Trophoblast cell (in vitro differentiated cells and primary cell): Measurements from ENCODE around the gene CNTN4.

Experiments
- DNase-seq, 2 donors: peaks; one replicate each; pipeline ENCODE4 v3.0.0-alpha.2; 2016
- H2AFZ ChIP-seq: 2 replicates; pipeline ENCODE4 v1.6.1; 2013; ENCODE audit warnings: low read length, moderate library complexity, mild to moderate bottlenecking; ENCODE audit not compliant: insufficient read depth, poor library complexity
- H2AK5ac ChIP-seq: 2 replicates; pipeline ENCODE4 v1.6.1; 2013; ENCODE audit warnings: mild to moderate bottlenecking, low read length
- H2BK120ac ChIP-seq: 2 replicates; pipeline ENCODE4 v1.6.1; 2013; ENCODE audit warnings: low read length, mild to moderate bottlenecking, moderate library complexity; ENCODE audit not compliant: insufficient read depth, poor library complexity
- H2BK12ac ChIP-seq: 2 replicates; pipeline ENCODE4 v1.6.1; 2013; ENCODE audit warnings: mild to moderate bottlenecking, low read length, moderate library complexity
- H2BK5ac ChIP-seq: 2 replicates; pipeline ENCODE4 v1.6.1; 2013; ENCODE audit warnings: low read length, low read depth, moderate library complexity, mild to moderate bottlenecking; ENCODE audit not compliant: poor library complexity
- H3K14ac ChIP-seq: 2 replicates; pipeline ENCODE4 v1.6.1; 2013; ENCODE audit warnings: mild to moderate bottlenecking, low read length
- H3K18ac ChIP-seq: 2 replicates; pipeline ENCODE4 v1.6.1; 2013; ENCODE audit warnings: mild to moderate bottlenecking, low read length
- H3K23ac ChIP-seq: 2 replicates; pipeline ENCODE4 v1.6.1; 2013; ENCODE audit warnings: low read length
- H3K27ac ChIP-seq: 2 replicates; pipeline ENCODE4 v1.5.1; 2013; ENCODE audit warnings: low read depth, mild to moderate bottlenecking, inconsistent platforms, low read length, moderate library complexity
- H3K27me3 ChIP-seq: 2 replicates; pipeline ENCODE4 v1.6.1; 2013; ENCODE audit warnings: inconsistent platforms, mild to moderate bottlenecking, low read length, moderate library complexity; ENCODE audit not compliant: insufficient read depth
- H3K36me3 ChIP-seq, 2 experiments: 1 replicate in 1 of 2; 2 replicates in 1 of 2; pipeline ENCODE4 v1.6.1; 2013; ENCODE audit warnings: low read length in 2 of 2, mild to moderate bottlenecking in 2 of 2, moderate library complexity in 1 of 2; ENCODE audit not compliant: insufficient read depth in 2 of 2, control insufficient read depth in 1 of 2
- H3K4ac ChIP-seq: 2 replicates; pipeline ENCODE4 v1.6.1; 2013; ENCODE audit warnings: low read depth, mild to moderate bottlenecking, low read length, moderate library complexity
- H3K4me1 ChIP-seq, 2 experiments: 1 replicate in 1 of 2; 2 replicates in 1 of 2; pipeline ENCODE4 v1.6.1; 2013; ENCODE audit warnings: low read length in 2 of 2, mild to moderate bottlenecking in 2 of 2, moderate library complexity in 1 of 2; ENCODE audit not compliant: insufficient read depth in 2 of 2, control insufficient read depth in 1 of 2
- H3K4me2 ChIP-seq: 2 replicates; pipeline ENCODE4 v1.6.1; 2013; ENCODE audit warnings: inconsistent platforms, mild to moderate bottlenecking, low read length, moderate library complexity
- H3K4me3 ChIP-seq: 2 replicates; pipeline ENCODE4 v1.5.1; 2013; ENCODE audit warnings: mild to moderate bottlenecking, low read depth, low read length, inconsistent platforms
- H3K79me1 ChIP-seq: one replicate; pipeline ENCODE4 v1.6.1; 2013; ENCODE audit warnings: low read length
- H3K79me2 ChIP-seq: 2 replicates; pipeline ENCODE4 v1.6.1; 2013; ENCODE audit warnings: low read length, mild to moderate bottlenecking; ENCODE audit not compliant: control insufficient read depth, insufficient read depth, poor library complexity
- H3K9ac ChIP-seq: 2 replicates; pipeline ENCODE4 v1.6.1; 2013; ENCODE audit warnings: mild to moderate bottlenecking, low read length
- H3K9me3 ChIP-seq: 2 replicates; pipeline ENCODE4 v1.6.1; 2013; ENCODE audit warnings: low read depth, mild to moderate bottlenecking, control low read depth, inconsistent platforms, low read length; ENCODE audit not compliant: insufficient read depth
- H4K12ac ChIP-seq: 2 replicates; pipeline ENCODE4 v1.6.1; 2013; ENCODE audit warnings: low read depth, mild to moderate bottlenecking, low read length, moderate library complexity
- H4K8ac ChIP-seq: 2 replicates; pipeline ENCODE4 v1.6.1; 2013; ENCODE audit warnings: low read depth, mild to moderate bottlenecking, low read length, moderate library complexity
- H4K91ac ChIP-seq: one replicate; pipeline ENCODE4 v1.6.1; 2013; ENCODE audit warnings: low read depth, mild to moderate bottlenecking, low read length, moderate library complexity
- WGBS: extraction: QIAGEN DNeasy Blood & Tissue Kit; methylation state at CpG from one replicate; pipeline ENCODE4 v1.1.7; 2013; ENCODE audit warnings: missing lambda C conversion rate; ENCODE audit not compliant: insufficient read length, insufficient coverage; ENCODE audit errors: extremely low coverage; 5-methylcytosine and 5-hydroxymethylcytosine counted together

The CNTN4 gene

GRCh38 chr3:2976796-2977195 is 878.1 kb downstream of the CNTN4 start:
- H3K9ac ChIP-seq, result no peak overlapping the region
- H2AK5ac ChIP-seq, result no peak overlapping the region
- no peak overlapping the region for H2AFZ ChIP-seq
- no peaks in the 10 kb centered on the region for H3K36me3 ChIP-seq
- H3K18ac ChIP-seq, result no peak overlapping the region
- no peak overlapping the region for H3K4ac ChIP-seq
- H2BK12ac ChIP-seq, result no peak overlapping the region
- H2BK5ac ChIP-seq, result no peak overlapping the region
- no CpG with 5 or more reads among the region's 1 CpG for WGBS
- no peak overlapping the region for H4K12ac ChIP-seq
- no peaks in the 10 kb centered on the region for H3K27me3 ChIP-seq
- H2BK120ac ChIP-seq, result no peak overlapping the region
- H3K23ac ChIP-seq, result no peak overlapping the region
- no peak overlapping the region for H3K4me2 ChIP-seq
- H3K14ac ChIP-seq, result no peak overlapping the region
- H3K9me3 ChIP-seq, result no peaks in the 10 kb centered on the region
- no peak overlapping the region for H3K27ac ChIP-seq
- no peaks in the 10 kb centered on the region for H3K79me2 ChIP-seq
- DNase-seq, result no peak
- no peak overlapping the region for H3K4me3 ChIP-seq
- no peak overlapping the region for H4K8ac ChIP-seq
- H3K4me1 ChIP-seq, result no peaks in the 10 kb centered on the region
- H3K79me1 ChIP-seq, result no peaks in the 10 kb centered on the region
- no peak overlapping the region for H4K91ac ChIP-seq

- H4K8ac ChIP-seq, result no peak overlapping the region
- H2AFZ ChIP-seq, result no peak overlapping the region
- DNase-seq, result no peak
- H3K79me2 ChIP-seq, result no peaks in the 10 kb centered on the region
- H3K9ac ChIP-seq, result no peak overlapping the region
- no peak overlapping the region for H3K4ac ChIP-seq
- no peak overlapping the region for H3K14ac ChIP-seq
- H3K9me3 ChIP-seq, result no peaks in the 10 kb centered on the region
- no peak overlapping the region for H4K91ac ChIP-seq
- no peak overlapping the region for H3K4me3 ChIP-seq
- no peak overlapping the region for H3K4me2 ChIP-seq
- no peaks in the 10 kb centered on the region for H3K27me3 ChIP-seq
- no peak overlapping the region for H2BK120ac ChIP-seq
- no peak overlapping the region for H2BK5ac ChIP-seq
- H3K36me3 ChIP-seq, result no peaks in the 10 kb centered on the region
- no peak overlapping the region for H2AK5ac ChIP-seq
- H3K4me1 ChIP-seq, result no peaks in the 10 kb centered on the region
- no peak overlapping the region for H3K23ac ChIP-seq
- no peaks in the 10 kb centered on the region for H3K79me1 ChIP-seq
- no peak overlapping the region for H3K18ac ChIP-seq
- H4K12ac ChIP-seq, result no peak overlapping the region
- no CpG with 5 or more reads among the region's 9 CpGs for WGBS
- no peak overlapping the region for H2BK12ac ChIP-seq
- H3K27ac ChIP-seq, result no peak overlapping the region
These were observed 880.5 kb downstream of the CNTN4 start for GRCh38 chr3:2978977-2979732.

- Histone ChIP-seq H3K18ac (no peak overlapping the region), H3K14ac (no peak overlapping the region), H2BK12ac (no peak overlapping the region), H3K4me1 (no peaks in the 10 kb centered on the region), H2BK120ac (no peak overlapping the region), H4K12ac (no peak overlapping the region), H3K4me3 (no peak overlapping the region), H2BK5ac (no peak overlapping the region), H3K27me3 (no peaks in the 10 kb centered on the region), H2AK5ac (no peak overlapping the region), H3K36me3 (no peaks in the 10 kb centered on the region), H3K23ac (no peak overlapping the region), H4K8ac (no peak overlapping the region), H3K27ac (no peak overlapping the region), H3K4me2 (no peak overlapping the region), H3K9me3 (no peaks in the 10 kb centered on the region), H3K9ac (no peak overlapping the region), H3K79me1 (no peaks in the 10 kb centered on the region), H2AFZ (no peak overlapping the region), H3K4ac (no peak overlapping the region), H3K79me2 (no peaks in the 10 kb centered on the region), H4K91ac (no peak overlapping the region)
- DNase-seq, result no peak
- no CpG with 5 or more reads among the region's 7 CpGs for WGBS
These were observed 885.6 kb downstream of the CNTN4 start for GRCh38 chr3:2984005-2984830.

GRCh38 chr3:2984831-2985220 is 886.2 kb downstream of the CNTN4 start:
- no peak overlapping the region for H4K8ac ChIP-seq
- no peak overlapping the region for H3K9ac ChIP-seq
- no CpG with 5 or more reads among the region's 2 CpGs for WGBS
- H4K12ac ChIP-seq, result no peak overlapping the region
- H3K79me2 ChIP-seq, result no peaks in the 10 kb centered on the region
- no peaks in the 10 kb centered on the region for H3K9me3 ChIP-seq
- H3K4me1 ChIP-seq, result no peaks in the 10 kb centered on the region
- no peak overlapping the region for H3K14ac ChIP-seq
- H4K91ac ChIP-seq, result no peak overlapping the region
- no peak overlapping the region for H2BK120ac ChIP-seq
- H2BK5ac ChIP-seq, result no peak overlapping the region
- no peak overlapping the region for H3K4ac ChIP-seq
- no peak overlapping the region for H3K18ac ChIP-seq
- no peaks in the 10 kb centered on the region for H3K79me1 ChIP-seq
- no peak overlapping the region for H2AFZ ChIP-seq
- no peak overlapping the region for H3K4me3 ChIP-seq
- no peaks in the 10 kb centered on the region for H3K27me3 ChIP-seq
- H3K4me2 ChIP-seq, result no peak overlapping the region
- H3K27ac ChIP-seq, result no peak overlapping the region
- no peak for DNase-seq
- H3K36me3 ChIP-seq, result no peaks in the 10 kb centered on the region
- H3K23ac ChIP-seq, result no peak overlapping the region
- no peak overlapping the region for H2AK5ac ChIP-seq
- H2BK12ac ChIP-seq, result no peak overlapping the region
